ENCODE measurements around the gene GLI2.

- no peak for TF ChIP-seq RHOXF2B (CRISPR knock-in tag; conservative IDR thresholded peaks at IDR 0.05)
- no peak for TF ChIP-seq YY1 (IDR thresholded peaks at IDR 0.05; ENCODE audit: borderline replicate concordance in 1 of 3, control insufficient read depth in 1 of 3, extremely low read depth in 1 of 3, insufficient read depth in 3 of 3, insufficient read length in 1 of 3, insufficient replicate concordance in 2 of 3, low read depth in 1 of 3, low read length in 2 of 3)
- TF ChIP-seq ZNF274 (IDR thresholded peaks at IDR 0.05; ENCODE audit: borderline replicate concordance, low read depth, low read length), result no peak
- peak; percentile 59 to 81 (median 61) for TF ChIP-seq CTCF (IDR thresholded peaks at IDR 0.05 in 2 of 3, conservative IDR thresholded peaks at IDR 0.05 in 1 of 3; ENCODE audit: insufficient read depth in 2 of 3, low read depth in 1 of 3, low read length in 3 of 3)
- TF ChIP-seq NCOA6 (IDR thresholded peaks at IDR 0.05), result no peak
- no peak for TF ChIP-seq FOXK1 (CRISPR knock-in tag; IDR thresholded peaks at IDR 0.05; ENCODE audit: borderline replicate concordance)
- no peak for TF ChIP-seq ZBTB1 (CRISPR knock-in tag; IDR thresholded peaks at IDR 0.05; ENCODE audit: borderline replicate concordance, low read depth)
- no peak for TF ChIP-seq ZFP30 (CRISPR knock-in tag; IDR thresholded peaks at IDR 0.05; ENCODE audit: borderline replicate concordance)
- no peak for TF ChIP-seq ESRRA (IDR thresholded peaks at IDR 0.05; ENCODE audit: borderline replicate concordance, low read depth)
- no peak for TF ChIP-seq CREB3 (tag; conservative IDR thresholded peaks at IDR 0.05; ENCODE audit: low read depth)
These were observed 49.0 kb upstream of the GLI2 start for GRCh38 chr2:120686511-120687168.

Data from K562 (cell line).